ENCODE results near the gene UBA3. TPM values are rescaled to one million over a fixed set of nuclear protein-coding genes. Genes with fewer than 3 reads are reported as not detected.

The UBA3 gene
- total and polyA plus RNA-seq, 2 of the 13 experiments (the other 11 are each of a cell fraction or from before 2014, with no cell fraction given) = 40.7 to 49.0 TPM

DNA sequence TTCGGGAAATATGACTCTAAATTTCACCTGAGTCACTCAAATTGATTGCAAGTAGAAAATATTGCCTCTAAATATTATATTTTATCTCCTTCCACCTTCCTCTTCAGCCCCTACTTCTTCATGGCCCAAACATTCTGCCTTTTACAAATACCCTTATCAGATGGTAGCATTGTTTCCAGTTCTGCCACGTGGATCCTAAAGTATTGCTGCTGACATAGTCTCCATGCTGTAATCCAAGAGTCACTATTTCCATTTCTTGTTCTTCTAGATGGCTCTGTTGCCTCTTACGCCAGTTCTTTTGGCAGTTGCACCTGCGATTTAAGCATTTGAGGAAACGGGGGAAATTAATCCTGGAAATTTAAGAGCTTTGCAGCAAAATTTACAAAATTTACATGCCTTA is 28.6 kb upstream of the UBA3 start:
- no peak for FAIRE-seq
- H3K79me2 ChIP-seq (ENCODE audit: insufficient read depth, low read length) = no peaks in the 10 kb centered on the region
- no TSS peak for BruUV-seq (replicated peaks)

More for the DNA sequence above, 28.6 kb upstream of the UBA3 start:
- in situ Hi-C loops (cut with HindIII; ENCODE audit: extremely low pct_ligation_motif_present, low pct_unique_long_range_greater_than_20kb) = loop anchor here (25.0 kb wide), 1 partner anchor 553 kb away; no protein-coding TSS in a partner anchor
- no peak overlapping the region for H3K4me2 ChIP-seq (ENCODE audit: low read depth, low read length)
- no peak overlapping the region for H3K27ac ChIP-seq (ENCODE audit: extremely low read length, insufficient read depth, low read length)
- H2AFZ ChIP-seq (ENCODE audit: low read length) = no peak overlapping the region
- no peaks in the 10 kb centered on the region for H3K4me1 ChIP-seq (ENCODE audit: insufficient read depth, low read length)
- H3K4me3 ChIP-seq (replicated peaks in 1 of 3; ENCODE audit: insufficient read depth in 1 of 3, low read depth in 2 of 3, low read length in 3 of 3) = no peak overlapping the region
- DNase-seq (ENCODE audit: low spot score) (no peak), ATAC-seq (no peak)
- H3K9ac ChIP-seq (ENCODE audit: insufficient read depth, low read depth, low read length) = no peak overlapping the region
- WGBS (ENCODE audit: low lambda C conversion rate) = 37% methylated on average over 5 of the region's 5 CpGs
- POLR2A ChIA-PET = no interaction called here
- CTCF ChIA-PET (ENCODE audit: low intra/inter-chr PET ratio, low total read pairs) = no interaction called here
- TF ChIP-seq MATR3 (CRISPR knock-in tag; IDR thresholded peaks at IDR 0.05) = no peak
- TF ChIP-seq ZNF672 (CRISPR knock-in tag; IDR thresholded peaks at IDR 0.05) = no peak
- TF ChIP-seq U2AF2 (IDR thresholded peaks at IDR 0.05; ENCODE audit: low read depth, low read length) = no peak
- no peak for TF ChIP-seq ARID5B (CRISPR knock-in tag; IDR thresholded peaks at IDR 0.05)
- TF ChIP-seq, protein P1, sequence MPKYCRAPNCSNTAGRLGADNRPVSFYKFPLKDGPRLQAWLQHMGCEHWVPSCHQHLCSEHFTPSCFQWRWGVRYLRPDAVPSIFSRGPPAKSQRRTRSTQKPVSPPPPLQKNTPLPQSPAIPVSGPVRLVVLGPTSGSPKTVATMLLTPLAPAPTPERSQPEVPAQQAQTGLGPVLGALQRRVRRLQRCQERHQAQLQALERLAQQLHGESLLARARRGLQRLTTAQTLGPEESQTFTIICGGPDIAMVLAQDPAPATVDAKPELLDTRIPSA (CRISPR knock-in tag; IDR thresholded peaks at IDR 0.05; ENCODE audit: borderline replicate concordance) = no peak
- no peak for TF ChIP-seq ZFX (CRISPR knock-in tag; IDR thresholded peaks at IDR 0.05; ENCODE audit: low read depth)
- no peak for TF ChIP-seq SP140L (CRISPR knock-in tag; IDR thresholded peaks at IDR 0.05; ENCODE audit: borderline replicate concordance)
- TF ChIP-seq ZNF749 (CRISPR knock-in tag; IDR thresholded peaks at IDR 0.05; ENCODE audit: borderline replicate concordance) = no peak
- TF ChIP-seq HNRNPL (IDR thresholded peaks at IDR 0.05; ENCODE audit: low read depth, low read length) = no peak
- no peak for TF ChIP-seq ZNF441 (CRISPR knock-in tag; IDR thresholded peaks at IDR 0.05; ENCODE audit: borderline replicate concordance)
- TF ChIP-seq ZNF256 (CRISPR knock-in tag; conservative IDR thresholded peaks at IDR 0.05) = no peak
- intact Hi-C loops (cut with micrococcal nuclease; ENCODE audit: unreplicated experiment) = no loop called here
- no peaks in the 10 kb centered on the region for H3K9me3 ChIP-seq (ENCODE audit: low read length)
- H3K27me3 ChIP-seq (ENCODE audit: control insufficient read depth in 1 of 2, insufficient read depth in 2 of 2, low read length in 2 of 2) = no peaks in the 10 kb centered on the region
- H3K36me3 ChIP-seq (replicated peaks in 1 of 2; ENCODE audit: control insufficient read depth in 1 of 2, insufficient read depth in 2 of 2, low read length in 2 of 2) = peaks cover 2 to 8% of the 10 kb centered on the region in 2 experiments; a peak in 2 of 5 replicates
- no peaks in the 10 kb centered on the region for H4K20me1 ChIP-seq (ENCODE audit: insufficient read depth, low read length)
